KMS-11 (cell line): ENCODE data around the gene C16orf92.

Experiments
- H2AFZ ChIP-seq: fragments of 200-600 bp; sonication (generic); 2 replicates; pipeline ENCODE4 v1.6.1; 2016; ENCODE audit warnings: antibody characterized with exemption, mixed run types, low read depth
- H3K27ac ChIP-seq: fragments of 200-600 bp; sonication (generic); 2 replicates; pipeline ENCODE4 v1.6.1; 2016; ENCODE audit warnings: mild to moderate bottlenecking, mixed run types
- H3K27me3 ChIP-seq: fragments of 200-600 bp; sonication (generic); 2 replicates; pipeline ENCODE4 v1.6.1; 2017; ENCODE audit warnings: mild to moderate bottlenecking, low read depth, mixed run types, moderate library complexity; ENCODE audit not compliant: insufficient read depth
- H3K36me3 ChIP-seq: fragments of 200-600 bp; sonication (generic); 2 replicates; pipeline ENCODE4 v1.6.1; 2017; ENCODE audit warnings: mild to moderate bottlenecking, mixed run types; ENCODE audit not compliant: insufficient read depth
- H3K4me1 ChIP-seq: fragments of 200-600 bp; sonication (generic); 2 replicates; pipeline ENCODE4 v1.6.1; 2016; ENCODE audit warnings: mild to moderate bottlenecking, low read depth, mixed run types; ENCODE audit not compliant: poor library complexity, severe bottlenecking
- H3K4me2 ChIP-seq: fragments of 200-600 bp; sonication (generic); 2 replicates; pipeline ENCODE4 v1.7.0; 2016; ENCODE audit warnings: mild to moderate bottlenecking, mixed run types
- H3K4me3 ChIP-seq: fragments of 200-600 bp; sonication (generic); IDR thresholded peaks from 2 replicates; pipeline ENCODE4 v1.6.1; 2017; ENCODE audit warnings: low read depth, low read length, mixed read lengths; ENCODE audit not compliant: insufficient read depth
- H3K79me2 ChIP-seq: fragments of 200-600 bp; sonication (generic); 2 replicates; pipeline ENCODE4 v1.6.1; 2016; ENCODE audit warnings: low read depth, mixed run types; ENCODE audit not compliant: insufficient read depth
- H3K9ac ChIP-seq: fragments of 200-600 bp; sonication (generic); 2 replicates; pipeline ENCODE4 v1.6.1; 2016; ENCODE audit warnings: mild to moderate bottlenecking, mixed run types
- H4K20me1 ChIP-seq: fragments of 200-600 bp; sonication (generic); 2 replicates; pipeline ENCODE4 v1.6.1; 2016; ENCODE audit warnings: mild to moderate bottlenecking, mixed run types; ENCODE audit not compliant: insufficient read depth
- CTCF ChIP-seq: fragments of 200-600 bp; sonication (generic); conservative IDR thresholded peaks from 2 replicates; pipeline ENCODE4 v1.6.1; 2017; ENCODE audit warnings: low read depth, mild to moderate bottlenecking, antibody characterized with exemption, low read length, moderate library complexity, mixed read lengths

The C16orf92 gene

GRCh38 chr16:29984764-29985147 lies 38.2 kb upstream of the C16orf92 start:
- Histone ChIP-seq H3K36me3 (no peaks in the 10 kb centered on the region), H3K9ac (no peak overlapping the region), H3K4me3 (no peak overlapping the region), H3K4me2 (no peak overlapping the region), H3K27ac (no peak overlapping the region), H3K27me3 (no peaks in the 10 kb centered on the region), H3K79me2 (no peaks in the 10 kb centered on the region), H2AFZ (no peak overlapping the region), H3K4me1 (no peaks in the 10 kb centered on the region), H4K20me1 (no peaks in the 10 kb centered on the region)
- TF ChIP-seq CTCF = no peak

GRCh38 chr16:29985271-29985811 lies 37.7 kb upstream of the C16orf92 start:
- no peaks in the 10 kb centered on the region for H3K36me3 ChIP-seq
- no peak overlapping the region for H3K27ac ChIP-seq

GRCh38 chr16:29986231-29986630 lies 36.8 kb upstream of the C16orf92 start:
- Histone ChIP-seq H3K4me2 (no peak overlapping the region), H3K9ac (no peak overlapping the region), H3K79me2 (no peaks in the 10 kb centered on the region), H3K36me3 (no peaks in the 10 kb centered on the region), H3K27ac (no peak overlapping the region), H3K4me3 (no peak overlapping the region), H3K4me1 (no peaks in the 10 kb centered on the region), H4K20me1 (no peaks in the 10 kb centered on the region), H3K27me3 (no peaks in the 10 kb centered on the region), H2AFZ (no peak overlapping the region)
- TF ChIP-seq CTCF = no peak

More at GRCh38 chr16:29985271-29985811, 37.7 kb upstream of the C16orf92 start:
- Histone ChIP-seq H3K9ac (no peak overlapping the region), H3K4me1 (no peaks in the 10 kb centered on the region), H3K4me2 (no peak overlapping the region), H3K79me2 (no peaks in the 10 kb centered on the region), H3K27me3 (no peaks in the 10 kb centered on the region), H4K20me1 (no peaks in the 10 kb centered on the region), H3K4me3 (no peak overlapping the region), H2AFZ (no peak overlapping the region)
- TF ChIP-seq CTCF = no peak

- Histone ChIP-seq H4K20me1 (no peaks in the 10 kb centered on the region), H3K9ac (no peak overlapping the region), H3K79me2 (no peaks in the 10 kb centered on the region), H2AFZ (no peak overlapping the region), H3K4me1 (no peaks in the 10 kb centered on the region), H3K36me3 (no peaks in the 10 kb centered on the region), H3K4me2 (no peak overlapping the region), H3K4me3 (no peak overlapping the region), H3K27ac (no peak overlapping the region), H3K27me3 (no peaks in the 10 kb centered on the region)
- TF ChIP-seq CTCF = no peak
These were observed 36.1 kb upstream of the C16orf92 start for GRCh38 chr16:29986931-29987330.
